GM06990 (cell line): ENCODE data around the gene DAAM1.

ENCODE experiments used
- DNase-seq: peaks from one replicate; pipeline ENCODE4 v3.0.0-alpha.2; 2011; ENCODE audit not compliant: insufficient read length; ENCODE audit errors: extremely low read depth
- H3K27me3 ChIP-seq: replicated peaks from 2 replicates; pipeline ENCODE4 v1.6.0; 2011; ENCODE audit warnings: low read length; ENCODE audit not compliant: control insufficient read depth, insufficient read depth
- H3K36me3 ChIP-seq: 2 replicates; pipeline ENCODE4 v1.5.1; 2011; ENCODE audit warnings: low read length; ENCODE audit not compliant: control insufficient read depth, insufficient read depth
- H3K4me3 ChIP-seq: replicated peaks from 2 replicates; pipeline ENCODE4 v1.5.1; 2011; ENCODE audit warnings: low read depth, mild to moderate bottlenecking, control low read depth, low read length
- TF ChIP-seq, protein P1 (sequence below): IDR thresholded peaks from 2 replicates; pipeline ENCODE4 v1.5.1; 2011; ENCODE audit warnings: low read length, control low read depth, mild to moderate bottlenecking, inconsistent platforms; ENCODE audit not compliant: insufficient read depth, poor library complexity, severe bottlenecking

DAAM1 gene

DNA sequence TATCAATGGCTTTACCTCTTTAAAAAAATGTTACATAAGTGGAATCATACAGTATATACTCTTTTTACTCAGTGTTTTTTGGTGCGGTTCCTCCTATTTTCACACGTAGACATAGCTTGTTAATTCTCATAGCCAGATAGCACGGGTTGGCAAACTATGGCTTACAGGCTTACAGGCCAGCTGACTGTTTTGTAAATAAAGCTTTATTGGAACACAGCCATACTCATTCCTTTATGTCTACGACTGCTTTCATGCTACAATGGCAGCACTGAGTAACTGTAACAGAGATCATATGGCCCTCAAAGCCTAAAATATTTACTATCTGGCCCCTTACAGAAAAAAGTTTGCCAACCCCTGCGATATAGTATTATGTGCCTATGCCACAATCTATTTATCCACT is 5.8 kb upstream of the DAAM1 start:
- no peak for DNase-seq
- Histone ChIP-seq H3K36me3 (no peaks in the 10 kb centered on the region), H3K27me3 (no peaks in the 10 kb centered on the region), H3K4me3 (no peak overlapping the region)
- TF ChIP-seq, protein P1, sequence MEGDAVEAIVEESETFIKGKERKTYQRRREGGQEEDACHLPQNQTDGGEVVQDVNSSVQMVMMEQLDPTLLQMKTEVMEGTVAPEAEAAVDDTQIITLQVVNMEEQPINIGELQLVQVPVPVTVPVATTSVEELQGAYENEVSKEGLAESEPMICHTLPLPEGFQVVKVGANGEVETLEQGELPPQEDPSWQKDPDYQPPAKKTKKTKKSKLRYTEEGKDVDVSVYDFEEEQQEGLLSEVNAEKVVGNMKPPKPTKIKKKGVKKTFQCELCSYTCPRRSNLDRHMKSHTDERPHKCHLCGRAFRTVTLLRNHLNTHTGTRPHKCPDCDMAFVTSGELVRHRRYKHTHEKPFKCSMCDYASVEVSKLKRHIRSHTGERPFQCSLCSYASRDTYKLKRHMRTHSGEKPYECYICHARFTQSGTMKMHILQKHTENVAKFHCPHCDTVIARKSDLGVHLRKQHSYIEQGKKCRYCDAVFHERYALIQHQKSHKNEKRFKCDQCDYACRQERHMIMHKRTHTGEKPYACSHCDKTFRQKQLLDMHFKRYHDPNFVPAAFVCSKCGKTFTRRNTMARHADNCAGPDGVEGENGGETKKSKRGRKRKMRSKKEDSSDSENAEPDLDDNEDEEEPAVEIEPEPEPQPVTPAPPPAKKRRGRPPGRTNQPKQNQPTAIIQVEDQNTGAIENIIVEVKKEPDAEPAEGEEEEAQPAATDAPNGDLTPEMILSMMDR, result no peak

DNA sequence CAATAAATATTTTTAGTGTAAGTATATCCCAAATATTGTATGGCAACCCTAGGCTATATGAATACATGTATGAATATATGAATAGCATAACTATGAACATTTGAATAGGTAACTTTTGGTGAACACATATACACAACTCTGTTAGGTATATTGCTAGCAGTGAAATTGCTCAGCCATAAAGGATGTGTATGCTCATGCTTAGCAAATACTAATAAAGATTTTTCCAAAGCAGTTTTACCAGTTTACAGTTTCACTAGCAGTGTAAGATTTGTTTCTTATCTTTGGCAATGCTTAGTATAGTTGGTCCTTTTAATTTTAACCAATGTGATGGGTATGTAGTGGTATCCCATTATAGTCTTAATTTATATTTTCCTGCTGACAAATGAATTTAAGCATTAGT is 5.3 kb upstream of the DAAM1 start:
- DNase-seq, result no peak
- no peaks in the 10 kb centered on the region for H3K36me3 ChIP-seq
- H3K4me3 ChIP-seq, result no peak overlapping the region
- no peaks in the 10 kb centered on the region for H3K27me3 ChIP-seq
- TF ChIP-seq, protein P1, result no peak

DNA sequence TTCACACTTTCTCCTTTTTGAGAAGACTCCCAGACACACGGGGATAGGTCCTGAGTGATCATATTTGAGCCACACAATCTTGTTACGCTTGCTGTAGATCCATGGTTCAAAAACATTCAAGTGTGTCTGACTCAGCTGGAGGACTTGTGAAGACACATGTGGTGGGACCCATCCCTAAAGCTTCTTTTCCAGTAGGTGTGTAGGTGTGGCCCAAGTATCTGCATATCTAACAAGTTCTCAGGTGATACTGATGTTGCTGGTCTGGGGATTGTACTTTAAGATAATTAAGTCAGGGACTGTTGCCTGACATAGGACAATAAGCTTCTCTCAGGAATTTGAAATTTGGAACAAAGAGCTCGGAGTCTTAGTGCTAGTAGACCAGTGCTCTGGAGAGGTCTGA is 4.1 kb upstream of the DAAM1 start:
- no peaks in the 10 kb centered on the region for H3K27me3 ChIP-seq
- TF ChIP-seq, protein P1, result no peak
- no peak for DNase-seq
- no peak overlapping the region for H3K4me3 ChIP-seq
- no peaks in the 10 kb centered on the region for H3K36me3 ChIP-seq

- Histone ChIP-seq H3K4me3 (no peak overlapping the region), H3K36me3 (no peaks in the 10 kb centered on the region), H3K27me3 (no peaks in the 10 kb centered on the region)
- TF ChIP-seq, protein P1, result no peak
- DNase-seq, result no peak
Observed at GRCh38 chr14:59185676-59186075, 2.8 kb upstream of the DAAM1 start.

DNA sequence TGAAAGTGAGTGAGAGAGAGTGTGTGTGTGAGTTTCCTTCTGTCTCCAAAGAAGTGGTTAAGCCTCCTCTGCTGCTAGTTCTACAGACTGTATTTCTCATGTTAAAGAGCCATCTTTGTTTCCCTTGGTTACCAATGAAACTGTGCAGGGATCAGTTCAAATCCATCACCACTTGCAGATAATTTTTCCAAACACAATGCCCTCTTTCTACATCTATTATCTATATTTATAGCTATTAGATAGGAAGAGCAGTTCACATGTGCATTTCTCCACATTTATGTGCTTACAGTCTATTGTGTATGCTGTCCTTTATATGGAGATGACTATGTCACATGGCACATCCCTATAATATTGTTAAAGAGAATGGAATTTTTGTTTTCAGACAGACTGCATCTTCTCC is 2.2 kb upstream of the DAAM1 start:
- TF ChIP-seq, protein P1, result no peak
- no peaks in the 10 kb centered on the region for H3K27me3 ChIP-seq
- no peak for DNase-seq
- H3K4me3 ChIP-seq, result no peak overlapping the region
- no peaks in the 10 kb centered on the region for H3K36me3 ChIP-seq

GRCh38 chr14:59187118-59187517 is 1.3 kb upstream of the DAAM1 start:
- TF ChIP-seq, protein P1, result no peak
- H3K36me3 ChIP-seq, result no peaks in the 10 kb centered on the region
- no peak overlapping the region for H3K4me3 ChIP-seq
- DNase-seq, result no peak
- no peaks in the 10 kb centered on the region for H3K27me3 ChIP-seq
